HG02678 (cell line): Measurements from ENCODE around the gene RUBCNL.

Experiments
- ATAC-seq: cut with Tn5 transposase; IDR thresholded peaks from one replicate; pipeline ENCODE4 v1.9.1; 2021; ENCODE audit warnings: mild to moderate bottlenecking, moderate library complexity; ENCODE audit not compliant: unreplicated experiment

Gene RUBCNL

GRCh38 chr13:46342538-46342937 is 44.5 kb downstream of the RUBCNL start:
- no peak for ATAC-seq

- ATAC-seq, result no peak
Observed at GRCh38 chr13:46341112-46341711, 45.8 kb downstream of the RUBCNL start.

- ATAC-seq, result no peak
Observed at GRCh38 chr13:46340631-46341111, 46.4 kb downstream of the RUBCNL start.

- ATAC-seq, result no peak
Observed at GRCh38 chr13:46340011-46340410, 47.0 kb downstream of the RUBCNL start.

GRCh38 chr13:46339035-46339666 is 47.9 kb downstream of the RUBCNL start:
- peak; percentile 49 for ATAC-seq

- no peak for ATAC-seq
Observed at GRCh38 chr13:46337700-46338099, 49.4 kb downstream of the RUBCNL start.

- ATAC-seq, result no peak
Observed at GRCh38 chr13:46334035-46334822, 52.8 kb downstream of the RUBCNL start.

- ATAC-seq, result no peak
Observed at GRCh38 chr13:46332772-46333171, 54.3 kb downstream of the RUBCNL start.

GRCh38 chr13:46329624-46330023 is 57.4 kb downstream of the RUBCNL start:
- ATAC-seq, result no peak

GRCh38 chr13:46327246-46327645 is 59.8 kb downstream of the RUBCNL start:
- ATAC-seq, result no peak

GRCh38 chr13:46324976-46325375 is 62.1 kb downstream of the RUBCNL start:
- ATAC-seq, result no peak

GRCh38 chr13:46321494-46322225 is 65.4 kb downstream of the RUBCNL start:
- ATAC-seq, result peak; percentile 49

- no peak for ATAC-seq
Observed at GRCh38 chr13:46320821-46321220, 66.2 kb downstream of the RUBCNL start.

- no peak for ATAC-seq
Observed at GRCh38 chr13:46320406-46320805, 66.6 kb downstream of the RUBCNL start.

GRCh38 chr13:46318986-46319385 is 68.1 kb downstream of the RUBCNL start:
- ATAC-seq, result no peak

- ATAC-seq, result no peak
Observed at GRCh38 chr13:46317120-46317519, 69.9 kb downstream of the RUBCNL start.

GRCh38 chr13:46315491-46316075 is 71.5 kb downstream of the RUBCNL start:
- ATAC-seq, result no peak

GRCh38 chr13:46315036-46315435 is 72.0 kb downstream of the RUBCNL start:
- no peak for ATAC-seq

- ATAC-seq, result no peak
Observed at GRCh38 chr13:46314587-46314986, 72.5 kb downstream of the RUBCNL start.

GRCh38 chr13:46313432-46314257 is 73.4 kb downstream of the RUBCNL start:
- no peak for ATAC-seq
